ENCODE measurements around the gene TBC1D22B.
"Not testable (repeated sequence)": the region's sequence is repeated elsewhere in the genome, so short reads cannot be mapped to it uniquely, and the experiment has no call there.

TBC1D22B gene

GRCh38 chr6:37287519-37288157 is 30.1 kb downstream of the TBC1D22B start:
- no peak for TF ChIP-seq GATA1 (IDR thresholded peaks at IDR 0.05; ENCODE audit: low read depth, low read length)
- TF ChIP-seq POLR2A (IDR thresholded peaks at IDR 0.05; ENCODE audit: low read length): no peak
- DNase-seq: no peak

DNA sequence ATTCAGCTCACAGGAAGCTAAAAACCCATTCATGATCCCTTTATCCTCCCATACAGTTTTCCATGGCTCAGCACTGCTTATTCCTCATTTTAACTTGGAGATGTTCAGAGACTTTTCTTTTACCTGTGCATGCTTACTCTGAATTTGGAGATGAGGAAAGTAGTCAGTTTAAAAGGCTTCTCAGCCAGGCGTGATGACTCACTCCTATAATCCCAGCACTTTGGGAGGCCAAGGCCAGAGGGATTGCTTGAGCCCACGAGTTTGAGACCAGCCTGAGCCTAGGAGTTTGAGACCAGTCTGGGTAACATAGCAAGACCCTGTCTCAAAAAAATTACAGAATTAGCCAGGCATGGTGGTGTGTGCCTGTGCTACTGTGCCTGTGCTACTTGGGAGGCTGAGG is 30.7 kb downstream of the TBC1D22B start:
- no peak for TF ChIP-seq POLR2A (IDR thresholded peaks at IDR 0.05; ENCODE audit: low read length)
- TF ChIP-seq GATA1 (IDR thresholded peaks at IDR 0.05; ENCODE audit: low read depth, low read length): no peak
- no peak for DNase-seq

GRCh38 chr6:37289931-37290330 is 32.4 kb downstream of the TBC1D22B start:
- DNase-seq: no peak

DNA sequence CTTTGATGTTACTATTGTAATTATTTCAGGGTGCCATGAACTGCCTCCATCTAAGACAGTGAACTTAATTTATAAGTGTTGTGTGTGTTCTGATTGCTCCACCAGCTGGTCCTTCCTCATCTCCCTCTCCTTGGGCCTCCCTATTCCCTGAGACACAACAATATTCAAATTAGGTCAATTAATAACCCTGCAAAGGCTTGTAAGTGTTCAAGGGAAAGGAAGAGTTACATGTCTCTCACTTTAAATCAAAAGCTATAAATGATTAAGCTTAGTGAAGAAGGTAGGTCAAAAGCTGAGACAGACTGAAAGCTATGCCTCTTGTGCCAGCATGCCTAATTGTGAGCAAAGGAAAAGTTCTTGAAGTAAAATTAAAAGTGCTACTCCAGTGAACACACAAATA is 35.9 kb downstream of the TBC1D22B start:
- DNase-seq: no peak
- no peak for TF ChIP-seq GATA1 (IDR thresholded peaks at IDR 0.05; ENCODE audit: low read depth, low read length)

More at GRCh38 chr6:37289931-37290330, 32.4 kb downstream of the TBC1D22B start:
- no peak for TF ChIP-seq POLR2A (IDR thresholded peaks at IDR 0.05; ENCODE audit: low read length)
- TF ChIP-seq GATA1 (IDR thresholded peaks at IDR 0.05; ENCODE audit: low read depth, low read length): no peak

GRCh38 chr6:37297637-37298036 is 40.1 kb downstream of the TBC1D22B start:
- not testable (repeated sequence) for DNase-seq

- DNase-seq: no peak
- no peak for TF ChIP-seq POLR2A (IDR thresholded peaks at IDR 0.05; ENCODE audit: low read length)
- no peak for TF ChIP-seq GATA1 (IDR thresholded peaks at IDR 0.05; ENCODE audit: low read depth, low read length)
Observed at GRCh38 chr6:37298958-37299357, 41.4 kb downstream of the TBC1D22B start.

DNA sequence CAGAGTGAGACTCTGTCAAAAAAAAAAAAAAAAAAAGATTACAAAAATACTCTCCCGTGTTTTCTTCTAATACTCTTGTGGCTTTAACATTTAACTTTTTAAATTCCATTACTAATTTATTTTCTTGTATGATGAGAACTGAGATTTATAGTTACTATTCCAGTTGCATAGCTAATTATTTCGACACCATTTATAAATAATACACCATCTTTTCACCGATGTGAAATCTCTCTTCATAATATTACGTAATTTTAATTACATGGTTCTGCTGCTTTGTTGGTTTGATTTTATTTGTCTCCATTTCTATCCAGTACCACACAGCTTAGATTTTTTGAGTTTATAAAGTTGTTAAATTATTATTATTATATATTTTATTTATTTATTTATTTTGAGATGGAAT is 42.4 kb downstream of the TBC1D22B start:
- TF ChIP-seq POLR2A (IDR thresholded peaks at IDR 0.05; ENCODE audit: low read length): no peak
- TF ChIP-seq GATA1 (IDR thresholded peaks at IDR 0.05; ENCODE audit: low read depth, low read length): no peak
- DNase-seq: no peak

- TF ChIP-seq POLR2A (IDR thresholded peaks at IDR 0.05; ENCODE audit: low read length): peak; percentile 25
- TF ChIP-seq GATA1 (IDR thresholded peaks at IDR 0.05; ENCODE audit: low read depth, low read length): peak; percentile 100
Observed at GRCh38 chr6:37302086-37302686, 44.6 kb downstream of the TBC1D22B start.

DNA sequence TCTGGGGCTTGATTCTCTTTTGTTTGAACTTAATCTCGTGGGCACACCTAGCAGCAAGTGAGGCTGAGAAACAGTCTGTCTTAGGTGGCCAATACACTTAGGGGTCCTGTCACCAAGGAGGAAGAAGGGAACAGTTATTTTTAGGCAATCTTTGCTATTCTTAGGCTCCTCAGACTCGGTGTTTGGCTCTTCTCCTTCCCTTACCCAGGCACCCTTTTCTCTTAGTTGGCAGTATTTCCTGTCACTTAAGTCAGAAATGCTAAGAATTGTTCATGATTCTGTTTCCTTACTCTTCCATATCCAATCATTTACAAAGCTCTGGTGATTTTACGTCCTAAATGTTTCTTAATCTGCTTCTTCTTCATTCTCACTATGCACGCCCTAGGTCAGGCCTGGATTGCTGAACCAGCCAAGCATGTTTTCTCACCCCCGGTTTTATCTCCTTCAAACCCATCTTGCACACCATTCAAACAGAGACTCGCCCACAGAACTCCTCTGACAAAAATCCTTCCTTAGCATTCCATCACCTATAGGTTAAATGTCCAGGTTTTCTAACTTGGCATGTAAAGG is 45.6 kb downstream of the TBC1D22B start:
- no peak for TF ChIP-seq POLR2A (IDR thresholded peaks at IDR 0.05; ENCODE audit: low read length)
- TF ChIP-seq GATA1 (IDR thresholded peaks at IDR 0.05; ENCODE audit: low read depth, low read length): no peak

More at GRCh38 chr6:37302086-37302686, 44.6 kb downstream of the TBC1D22B start:
- DNase-seq: peak; percentile 95 to 99

DNA sequence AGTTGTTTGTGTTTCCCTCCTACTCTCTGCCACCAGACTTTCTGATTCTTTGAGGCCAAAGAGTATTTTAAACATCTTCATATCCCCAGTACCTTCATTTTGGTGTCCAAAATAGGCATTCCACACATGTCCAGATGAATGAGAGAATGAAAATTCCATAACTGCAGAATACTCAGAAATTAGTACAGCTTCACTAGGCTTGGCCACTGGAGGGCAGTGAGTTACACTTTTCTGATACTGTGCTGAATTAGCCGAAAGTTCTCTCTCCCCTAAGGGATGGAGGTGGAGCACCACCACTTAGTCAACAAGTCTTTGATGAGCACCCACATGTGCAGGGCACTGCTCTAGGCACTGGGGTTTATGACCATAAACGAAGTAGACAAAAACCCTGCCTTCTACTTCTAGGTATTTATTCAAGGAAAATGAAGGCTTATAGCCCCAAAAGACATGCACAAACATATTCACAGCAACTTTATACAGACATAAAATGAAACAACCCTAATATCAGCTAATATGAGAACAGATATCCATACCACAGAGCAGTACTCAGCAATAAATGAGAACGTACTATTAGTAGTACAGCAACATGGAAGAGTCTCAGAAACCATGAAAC is 46.4 kb downstream of the TBC1D22B start:
- peak; percentile 86 to 90 for DNase-seq
- TF ChIP-seq GATA1 (IDR thresholded peaks at IDR 0.05; ENCODE audit: low read depth, low read length) (no peak), POLR2A (IDR thresholded peaks at IDR 0.05; ENCODE audit: low read length) (no peak)

More for the DNA sequence above, 45.6 kb downstream of the TBC1D22B start:
- DNase-seq: peak; percentile 57 to 67

DNA sequence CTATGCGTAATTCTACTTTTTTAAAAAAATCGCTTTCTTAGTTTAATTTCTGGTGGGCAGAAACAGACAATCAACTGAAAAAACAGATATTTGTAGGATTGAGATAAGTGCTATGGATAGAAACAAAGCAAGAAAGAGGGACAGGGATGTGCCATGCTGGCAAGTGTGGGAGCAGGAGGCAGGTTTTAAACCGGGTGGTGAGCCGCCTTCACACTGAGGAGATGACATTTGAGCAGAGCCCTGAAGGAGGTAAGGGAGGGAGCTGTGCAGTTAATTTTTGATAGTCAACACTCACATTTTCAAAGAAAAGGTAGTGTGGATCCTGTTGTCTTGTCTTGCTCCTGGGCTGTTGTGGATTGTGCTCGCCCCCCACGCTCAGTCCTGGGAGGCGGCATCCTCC is 47.2 kb downstream of the TBC1D22B start:
- no peak for DNase-seq
- no peak for TF ChIP-seq POLR2A (IDR thresholded peaks at IDR 0.05; ENCODE audit: low read length)
- TF ChIP-seq GATA1 (IDR thresholded peaks at IDR 0.05; ENCODE audit: low read depth, low read length): no peak

GRCh38 chr6:37305841-37306425 is 48.4 kb downstream of the TBC1D22B start:
- TF ChIP-seq POLR2A (IDR thresholded peaks at IDR 0.05; ENCODE audit: low read length): no peak
- TF ChIP-seq GATA1 (IDR thresholded peaks at IDR 0.05; ENCODE audit: low read depth, low read length): no peak
- peak; percentile 57 to 59 for DNase-seq

- TF ChIP-seq GATA1 (IDR thresholded peaks at IDR 0.05; ENCODE audit: low read depth, low read length) (no peak), POLR2A (IDR thresholded peaks at IDR 0.05; ENCODE audit: low read length) (no peak)
- no peak for DNase-seq
Observed at GRCh38 chr6:37306624-37307222, 49.2 kb downstream of the TBC1D22B start.

GRCh38 chr6:37307484-37307883 is 49.9 kb downstream of the TBC1D22B start:
- not testable (repeated sequence) for DNase-seq
